ENCODE measurements around the gene UNK. TPM values are rescaled to one million over a fixed set of nuclear protein-coding genes. Genes with fewer than 3 reads are reported as not detected.
A peak's percentile ranks its signal among the peaks of the same experiment; 100 is the strongest.

Gene UNK
- total and polyA plus RNA-seq, 9 of the 15 experiments (the other 6 are each of a cell fraction or from before 2014, with no cell fraction given), result 12.8 to 38.6 (median 24.8) TPM

GRCh38 chr17:75808905-75809621 is 24.5 kb downstream of the UNK start:
- H3K4me1 ChIP-seq (replicated peaks in 1 of 2; ENCODE audit: control insufficient read depth in 2 of 2, insufficient read depth in 2 of 2, low read length in 2 of 2), result peaks cover 10 to 24% of the 10 kb centered on the region in 2 experiments
- H3K9ac ChIP-seq (ENCODE audit: insufficient read depth in 1 of 2, low read depth in 2 of 2, low read length in 2 of 2), result peak overlapping the region in 1 of 2 experiments; percentile 74; a peak in 2 of 4 replicates
- no peaks in the 10 kb centered on the region for H3K9me3 ChIP-seq (replicated peaks; ENCODE audit: control insufficient read depth, insufficient read depth, low read depth, low read length)
- CTCF ChIA-PET (ENCODE audit: low intra/inter-chr PET ratio), result no interaction called here
- H2AFZ ChIP-seq (ENCODE audit: low read depth, low read length), result no peak overlapping the region
- H3K4me2 ChIP-seq (ENCODE audit: insufficient read depth, low read length), result no peak overlapping the region
- H3K9me1 ChIP-seq (ENCODE audit: control insufficient read depth, insufficient read depth, low read length), result no peaks in the 10 kb centered on the region
- H3K27ac ChIP-seq (ENCODE audit: extremely low read depth, low read depth, low read length), result no peak overlapping the region; the same call in 2 of the 3 replicates
- H3K4me3 ChIP-seq, result no peak overlapping the region
- BruUV-seq (replicated peaks), result no TSS peak
- H4K20me1 ChIP-seq (replicated peaks; ENCODE audit: control insufficient read depth, insufficient read depth, low read length), result no peaks in the 10 kb centered on the region
- in situ Hi-C loops (cut with MboI), result no loop called here
- DNase-seq (ENCODE audit: extremely low read depth in 1 of 4, low spot score in 3 of 4), result peak in 2 of 4 experiments; percentile 20 to 67
- no peaks in the 10 kb centered on the region for H3K79me2 ChIP-seq (ENCODE audit: control insufficient read depth, insufficient read depth, low read length)
- peaks cover 36% of the 10 kb centered on the region; the same call in 2 of the 3 replicates for H3K36me3 ChIP-seq (ENCODE audit: control insufficient read depth, insufficient read depth, low read length)
- WGBS (ENCODE audit: insufficient coverage, low coverage, missing lambda C conversion rate), result 45% methylated on average over 13 of the region's 18 CpGs
- FAIRE-seq, result peak; percentile 75
- POLR2A ChIA-PET, result interaction anchor here (1.1 to 4.1 kb wide), 7 partner anchors 10 to 33 kb away, joined by 4 to 37 read pairs (median 8); partner anchors contain the start of gene UNK
- intact Hi-C loops (cut with micrococcal nuclease), result no loop called here
- H3K27me3 ChIP-seq (ENCODE audit: control insufficient read depth in 2 of 2, insufficient read depth in 2 of 2, low read length in 2 of 2), result no peaks in the 10 kb centered on the region
- peak; percentile 58 for ATAC-seq
- TF ChIP-seq EGR1 (conservative IDR thresholded peaks at IDR 0.05) (peak; percentile 41), RREB1 (CRISPR knock-in tag; IDR thresholded peaks at IDR 0.05) (0 out of 2 replicates have a peak, but pooled peaks have one; percentile 14), LARP7 (IDR thresholded peaks at IDR 0.05) (no peak), ELF4 (CRISPR knock-in tag; IDR thresholded peaks at IDR 0.05) (peak; percentile 78; the same call in 1 of the 2 replicates), ZNF354B (CRISPR knock-in tag; IDR thresholded peaks at IDR 0.05) (0 out of 2 replicates have a peak, but pooled peaks have one; percentile 12), ZNF79 (CRISPR knock-in tag; IDR thresholded peaks at IDR 0.05; ENCODE audit: low read depth) (peak; percentile 19; the same call in 1 of the 2 replicates)
- TF ChIP-seq, protein P1, sequence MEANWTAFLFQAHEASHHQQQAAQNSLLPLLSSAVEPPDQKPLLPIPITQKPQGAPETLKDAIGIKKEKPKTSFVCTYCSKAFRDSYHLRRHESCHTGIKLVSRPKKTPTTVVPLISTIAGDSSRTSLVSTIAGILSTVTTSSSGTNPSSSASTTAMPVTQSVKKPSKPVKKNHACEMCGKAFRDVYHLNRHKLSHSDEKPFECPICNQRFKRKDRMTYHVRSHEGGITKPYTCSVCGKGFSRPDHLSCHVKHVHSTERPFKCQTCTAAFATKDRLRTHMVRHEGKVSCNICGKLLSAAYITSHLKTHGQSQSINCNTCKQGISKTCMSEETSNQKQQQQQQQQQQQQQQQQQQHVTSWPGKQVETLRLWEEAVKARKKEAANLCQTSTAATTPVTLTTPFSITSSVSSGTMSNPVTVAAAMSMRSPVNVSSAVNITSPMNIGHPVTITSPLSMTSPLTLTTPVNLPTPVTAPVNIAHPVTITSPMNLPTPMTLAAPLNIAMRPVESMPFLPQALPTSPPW (CRISPR knock-in tag; IDR thresholded peaks at IDR 0.05), result peak; percentile 69
- TF ChIP-seq, protein P2, sequence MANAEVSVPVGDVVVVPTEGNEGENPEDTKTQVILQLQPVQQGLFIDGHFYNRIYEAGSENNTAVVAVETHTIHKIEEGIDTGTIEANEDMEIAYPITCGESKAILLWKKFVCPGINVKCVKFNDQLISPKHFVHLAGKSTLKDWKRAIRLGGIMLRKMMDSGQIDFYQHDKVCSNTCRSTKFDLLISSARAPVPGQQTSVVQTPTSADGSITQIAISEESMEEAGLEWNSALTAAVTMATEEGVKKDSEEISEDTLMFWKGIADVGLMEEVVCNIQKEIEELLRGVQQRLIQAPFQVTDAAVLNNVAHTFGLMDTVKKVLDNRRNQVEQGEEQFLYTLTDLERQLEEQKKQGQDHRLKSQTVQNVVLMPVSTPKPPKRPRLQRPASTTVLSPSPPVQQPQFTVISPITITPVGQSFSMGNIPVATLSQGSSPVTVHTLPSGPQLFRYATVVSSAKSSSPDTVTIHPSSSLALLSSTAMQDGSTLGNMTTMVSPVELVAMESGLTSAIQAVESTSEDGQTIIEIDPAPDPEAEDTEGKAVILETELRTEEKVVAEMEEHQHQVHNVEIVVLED (CRISPR knock-in tag; IDR thresholded peaks at IDR 0.05), result 0 out of 2 replicates have a peak, but pooled peaks have one; percentile 27
- TF ChIP-seq, protein P3, sequence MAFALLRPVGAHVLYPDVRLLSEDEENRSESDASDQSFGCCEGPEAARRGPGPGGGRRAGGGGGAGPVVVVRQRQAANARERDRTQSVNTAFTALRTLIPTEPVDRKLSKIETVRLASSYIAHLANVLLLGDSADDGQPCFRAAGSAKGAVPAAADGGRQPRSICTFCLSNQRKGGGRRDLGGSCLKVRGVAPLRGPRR (CRISPR knock-in tag; IDR thresholded peaks at IDR 0.05), result 0 out of 2 replicates have a peak, but pooled peaks have one; percentile 32
